HG03439 (cell line): ENCODE data around the gene PLEKHA6.

Source experiments
- ATAC-seq: cut with Tn5 transposase; IDR thresholded peaks from one replicate; pipeline ENCODE4 v1.9.1; 2021; ENCODE audit warnings: mild to moderate bottlenecking, moderate library complexity; ENCODE audit not compliant: unreplicated experiment

PLEKHA6 gene

DNA sequence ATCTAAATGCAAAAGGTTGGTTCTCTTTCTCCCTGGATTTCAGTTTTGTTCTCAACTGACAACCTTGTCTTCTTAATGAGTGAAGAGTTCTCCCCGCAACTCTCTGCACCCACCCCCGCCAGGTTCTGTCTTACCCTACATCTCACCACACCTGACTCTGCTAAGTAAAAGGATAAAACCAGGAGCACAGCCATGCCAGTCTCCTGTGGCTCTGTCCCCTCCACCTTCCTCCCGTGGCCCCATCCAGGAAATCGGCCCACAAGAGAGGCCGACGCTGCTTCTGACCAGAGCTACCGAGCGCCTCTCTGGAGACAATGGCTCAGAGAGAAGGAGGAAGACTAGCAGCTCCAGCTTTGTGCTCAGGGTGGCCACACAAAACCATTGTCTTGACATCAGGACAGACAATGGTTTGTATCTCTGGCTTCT is 72.2 kb downstream of the PLEKHA6 start:
- no peak for ATAC-seq

- no peak for ATAC-seq
These were observed 72.8 kb downstream of the PLEKHA6 start for GRCh38 chr1:204286831-204287421.

DNA sequence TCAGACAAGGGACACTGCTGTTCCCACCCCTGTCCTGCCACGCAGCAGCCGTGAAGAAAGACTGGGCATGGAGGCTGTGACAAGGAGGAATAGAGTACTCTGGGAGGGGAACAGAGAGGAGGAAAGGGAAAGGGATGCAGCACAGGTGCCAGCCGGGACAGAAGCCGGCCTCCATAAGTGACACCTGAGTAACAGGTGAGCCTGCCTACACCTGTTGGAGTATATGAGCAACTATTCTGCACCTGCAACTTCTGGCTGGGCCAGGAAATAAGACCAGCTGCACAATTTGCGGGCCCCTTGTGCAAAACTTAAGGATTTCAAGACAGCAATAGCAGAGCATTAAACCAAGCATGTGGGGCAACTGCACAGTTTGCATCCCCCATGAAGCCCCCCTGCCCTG is 73.4 kb downstream of the PLEKHA6 start:
- ATAC-seq, result no peak

DNA sequence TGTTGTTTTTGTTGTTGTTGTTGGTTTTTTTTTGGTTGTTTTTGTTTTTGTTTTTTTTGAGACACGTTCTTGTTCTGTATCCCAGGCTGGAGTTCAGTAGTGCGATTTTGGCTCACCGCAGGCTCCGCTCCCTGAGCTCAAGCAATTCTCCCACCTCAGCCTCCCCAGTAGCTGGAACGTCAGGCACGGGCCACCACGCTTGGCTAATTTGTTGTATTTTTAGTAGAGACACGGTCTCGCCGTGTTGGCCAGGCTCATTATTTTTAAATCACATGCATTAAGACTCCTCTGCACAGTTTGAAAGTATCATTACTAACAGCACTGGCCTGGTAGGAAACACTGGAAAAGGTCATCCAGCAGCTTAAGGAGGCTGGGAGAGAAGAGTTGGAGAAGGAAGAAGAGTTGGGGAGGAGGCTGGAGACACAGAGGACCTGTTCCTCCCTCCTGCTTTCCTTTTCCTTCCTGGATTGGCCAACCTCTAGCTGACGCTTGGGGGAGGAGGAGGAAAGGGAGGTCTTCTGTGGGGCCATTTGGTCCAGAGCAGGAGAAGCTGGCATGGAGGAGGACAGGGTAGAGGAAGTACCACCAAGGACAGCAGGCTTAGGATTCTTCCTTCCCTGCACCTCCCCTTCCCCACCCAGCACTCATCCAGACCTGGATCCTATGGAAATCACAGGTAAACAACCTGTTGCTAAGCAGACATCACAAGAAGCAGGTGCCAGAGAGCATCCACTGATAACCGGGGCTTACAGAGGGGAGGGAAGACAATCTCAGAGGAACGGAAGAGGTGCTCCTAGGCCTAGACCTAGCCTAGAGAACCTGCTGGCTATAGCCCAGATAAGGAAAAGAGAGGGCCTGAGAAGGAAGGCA is 74.1 kb downstream of the PLEKHA6 start:
- ATAC-seq, result no peak

GRCh38 chr1:204284929-204285328 is 74.8 kb downstream of the PLEKHA6 start:
- ATAC-seq, result no peak

DNA sequence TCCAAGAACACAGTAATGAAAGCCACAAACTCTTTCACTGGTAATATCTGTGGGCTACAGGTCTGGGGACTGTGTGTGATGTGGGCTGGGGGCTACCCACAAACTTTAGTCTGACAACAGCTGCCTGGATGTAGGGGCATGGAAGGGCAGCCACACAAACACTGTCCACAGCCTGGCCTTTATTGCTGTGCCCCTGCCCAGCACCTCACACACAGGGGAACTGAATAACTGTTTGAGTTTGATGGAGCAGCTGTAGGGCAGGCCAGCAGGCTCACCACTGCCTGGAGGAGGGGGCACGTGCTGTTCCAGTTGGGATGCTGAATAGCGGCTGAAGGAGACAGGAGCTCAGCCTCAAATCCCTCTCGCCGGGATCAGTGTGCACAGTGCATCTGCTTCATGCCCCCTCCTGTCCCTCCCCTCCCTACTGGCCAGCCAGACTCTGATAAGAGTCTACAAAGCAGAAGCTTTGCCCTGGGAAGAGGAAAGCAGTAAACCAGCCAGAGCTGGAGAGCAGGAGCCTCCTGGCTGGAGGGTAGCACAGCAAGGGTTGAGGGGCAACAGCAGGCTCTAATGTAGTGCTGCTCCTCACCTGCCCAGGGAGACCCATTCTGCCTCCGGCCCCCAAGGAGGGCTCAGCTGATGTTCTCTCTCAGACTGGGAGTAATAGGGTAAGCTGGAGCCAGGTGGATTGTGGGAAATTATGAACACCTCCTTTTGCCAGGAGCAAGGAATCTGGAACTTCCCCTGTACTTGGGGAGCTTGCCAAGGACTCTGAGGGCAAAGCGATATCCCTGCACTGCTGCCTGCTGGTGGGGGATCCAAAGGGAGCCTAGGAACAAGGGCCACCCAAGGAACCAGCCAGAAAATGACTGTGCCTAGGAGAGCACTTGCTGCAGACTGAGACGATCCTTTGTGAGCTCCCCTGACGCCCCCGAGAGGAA is 75.7 kb downstream of the PLEKHA6 start:
- no peak for ATAC-seq

- no peak for ATAC-seq
These were observed 76.9 kb downstream of the PLEKHA6 start for GRCh38 chr1:204282761-204283221.

GRCh38 chr1:204280099-204280961 is 79.4 kb downstream of the PLEKHA6 start:
- no peak for ATAC-seq

DNA sequence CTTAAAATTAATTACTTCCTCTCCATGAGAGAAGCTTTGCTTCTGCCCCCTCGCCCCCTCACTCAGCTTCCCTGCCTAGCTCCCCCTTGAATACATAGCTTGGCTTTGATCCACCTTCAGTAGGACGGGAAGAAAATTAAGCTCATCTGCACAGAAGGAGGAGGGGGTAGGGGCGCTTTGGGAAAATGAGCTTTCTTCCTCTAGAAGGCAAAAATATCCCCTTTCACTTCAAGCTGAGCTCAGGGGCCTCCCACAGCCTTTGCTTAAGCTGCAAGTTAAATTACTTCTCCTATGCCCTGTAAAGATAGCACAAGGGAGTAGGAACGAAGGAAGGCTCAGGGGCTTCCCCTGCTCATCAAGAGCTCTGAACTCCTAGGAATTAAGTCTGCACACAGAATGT is 80.8 kb downstream of the PLEKHA6 start:
- ATAC-seq, result no peak

DNA sequence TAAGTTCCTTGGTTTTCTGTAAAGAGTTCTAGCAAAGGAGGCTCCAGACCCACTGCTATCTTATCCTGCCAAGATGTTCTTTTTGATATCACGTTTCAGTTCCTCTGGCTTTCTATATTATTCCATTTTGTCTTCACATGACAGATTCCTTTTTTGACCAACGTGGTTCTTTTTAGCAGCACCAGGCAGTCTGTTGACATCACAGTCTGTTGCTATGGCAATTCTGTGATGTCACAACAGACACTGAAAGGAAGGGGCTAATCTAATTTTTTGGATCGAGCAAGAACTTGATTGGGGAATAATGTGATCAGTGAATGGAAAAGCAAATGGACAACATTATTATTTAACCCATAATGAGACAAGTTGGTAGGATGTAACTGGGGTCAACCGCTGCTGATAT is 81.5 kb downstream of the PLEKHA6 start:
- no peak for ATAC-seq

- ATAC-seq, result no peak
These were observed 82.0 kb downstream of the PLEKHA6 start for GRCh38 chr1:204277563-204278219.

DNA sequence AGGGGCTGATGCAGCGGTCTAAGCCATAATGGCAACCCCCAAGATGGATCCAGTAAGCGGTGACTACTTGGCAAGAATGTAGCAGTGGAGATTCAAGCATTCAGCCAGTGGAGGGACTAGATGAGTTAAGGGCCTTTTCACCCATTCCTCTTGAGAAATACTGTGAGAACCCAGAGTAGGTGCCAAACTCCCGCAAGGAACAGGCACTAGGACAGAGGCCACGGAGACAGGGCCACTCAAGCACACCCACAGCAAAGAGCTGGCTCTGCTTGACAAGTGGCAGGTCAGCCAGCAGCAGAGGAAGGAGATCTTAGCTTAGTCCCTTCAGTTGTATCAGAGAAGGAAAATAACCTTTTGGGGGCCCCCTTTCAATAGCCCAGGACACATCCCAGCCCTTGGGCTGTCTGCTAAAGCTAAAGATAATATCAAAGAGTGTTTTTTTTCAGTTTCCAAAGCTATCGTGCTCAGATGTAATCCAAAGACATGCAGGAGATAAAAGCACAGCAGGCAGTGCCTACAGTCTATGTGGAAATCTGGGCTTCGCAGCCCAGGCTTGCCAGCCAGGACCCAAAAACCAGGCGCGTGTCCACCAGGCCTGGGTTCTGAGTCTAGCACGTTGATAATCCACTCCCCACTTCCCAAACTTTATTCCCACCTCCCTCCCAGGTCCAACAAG is 83.9 kb downstream of the PLEKHA6 start:
- ATAC-seq, result no peak

DNA sequence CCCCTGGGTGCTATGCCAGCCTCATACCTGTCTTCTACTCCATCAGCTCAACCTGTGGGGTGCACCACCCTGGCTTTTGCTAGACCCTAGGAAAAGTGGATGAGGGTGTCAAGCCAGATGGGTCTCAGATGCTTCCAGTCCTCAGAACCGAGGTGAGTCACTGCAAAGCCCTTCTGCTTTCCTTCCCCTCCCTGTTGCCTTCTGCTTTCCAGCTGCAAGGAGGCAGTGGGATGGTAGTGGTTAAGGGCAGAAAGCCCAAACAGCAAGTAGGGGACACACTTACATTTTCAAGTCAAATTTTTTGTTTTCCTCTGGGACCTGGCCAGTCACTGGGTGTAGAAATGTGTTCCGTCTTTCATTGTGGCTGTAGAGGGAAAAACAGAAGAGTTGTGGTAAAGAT is 85.3 kb downstream of the PLEKHA6 start:
- ATAC-seq, result no peak

- ATAC-seq, result no peak
These were observed 87.2 kb downstream of the PLEKHA6 start for GRCh38 chr1:204272505-204272904.

DNA sequence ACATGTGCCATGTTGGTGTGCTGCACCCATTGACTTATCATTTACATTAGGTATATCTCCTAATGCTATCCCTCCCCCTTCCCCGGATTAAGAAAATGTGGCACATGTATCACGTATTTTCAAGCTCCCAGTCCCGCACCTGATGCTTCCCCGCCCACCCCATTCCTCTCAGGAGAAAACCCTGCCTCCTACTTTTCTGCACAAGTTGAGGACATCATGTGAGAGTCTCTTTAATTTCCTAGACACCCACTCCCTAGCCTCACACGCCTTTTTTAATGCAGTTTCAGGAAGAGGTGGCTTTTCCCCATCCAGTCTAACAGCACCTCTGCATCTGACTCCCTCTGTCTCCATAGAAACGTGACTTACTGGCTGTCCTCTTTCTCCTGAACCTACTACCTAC is 87.8 kb downstream of the PLEKHA6 start:
- no peak for ATAC-seq

DNA sequence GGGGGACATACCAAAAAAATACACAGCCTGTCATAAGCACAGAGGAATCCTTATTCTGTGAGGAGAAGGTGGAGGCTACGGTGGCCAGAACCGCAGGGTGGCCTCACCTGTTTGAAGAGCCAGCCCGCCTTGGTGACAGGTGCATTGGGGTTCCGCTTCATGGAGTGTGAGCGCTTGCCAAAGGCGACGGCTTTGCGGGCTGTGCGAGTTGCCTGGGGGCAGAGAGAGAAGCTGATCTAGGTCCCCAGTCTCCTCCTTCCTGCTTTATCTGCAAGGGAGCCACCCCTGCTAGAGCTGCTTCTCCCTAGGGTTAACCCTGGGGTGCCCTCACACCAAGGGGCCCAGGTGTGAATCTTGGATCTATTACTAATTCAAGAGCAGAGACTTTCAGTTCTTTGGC is 91.6 kb downstream of the PLEKHA6 start:
- ATAC-seq, result no peak

GRCh38 chr1:204267191-204267601 is 92.5 kb downstream of the PLEKHA6 start:
- ATAC-seq, result no peak

GRCh38 chr1:204266504-204267034 is 93.2 kb downstream of the PLEKHA6 start:
- no peak for ATAC-seq

- no peak for ATAC-seq
These were observed 94.1 kb downstream of the PLEKHA6 start for GRCh38 chr1:204265665-204266064.
